A673 (cell line): ENCODE data around the gene CHRNA3.

Source experiments
- EZH2 ChIP-seq: fragments of 200-600 bp; sonication (generic); IDR thresholded peaks from 2 replicates; pipeline ENCODE4 v1.6.1; 2017; ENCODE audit warnings: borderline replicate concordance, low read depth, mild to moderate bottlenecking, mixed read lengths, antibody characterized with exemption, low read length; ENCODE audit not compliant: poor library complexity, severe bottlenecking
- TF ChIP-seq, protein P1 (sequence below): fragments of 300-800, 200-600 bp; sonication (generic); conservative IDR thresholded peaks from 2 replicates; pipeline ENCODE4 v1.5.1; 2017; ENCODE audit warnings: low read depth, mild to moderate bottlenecking, antibody characterized with exemption, low read length, moderate library complexity, mixed read lengths

DNA sequence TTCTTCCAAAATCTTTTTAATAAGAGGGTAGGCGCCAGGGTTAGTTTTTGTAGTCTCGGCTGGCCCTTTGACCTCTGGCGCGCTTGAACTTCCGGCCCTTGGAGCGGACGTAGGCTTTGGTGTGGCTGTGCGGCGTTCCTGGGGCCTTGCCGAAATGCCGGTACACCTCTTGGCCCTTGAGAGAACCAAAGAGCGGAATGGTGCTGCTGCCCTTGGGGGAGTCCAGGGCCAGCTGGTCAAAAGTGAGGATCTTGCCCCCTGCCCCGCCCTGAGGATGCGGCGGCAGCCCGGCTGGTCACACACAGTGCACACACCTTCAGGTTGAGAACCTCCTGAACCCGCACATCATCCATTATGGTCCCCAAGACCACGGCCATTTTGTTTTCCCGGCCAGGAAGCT lies 40.2 kb upstream of the CHRNA3 start:
- TF ChIP-seq, protein P1, sequence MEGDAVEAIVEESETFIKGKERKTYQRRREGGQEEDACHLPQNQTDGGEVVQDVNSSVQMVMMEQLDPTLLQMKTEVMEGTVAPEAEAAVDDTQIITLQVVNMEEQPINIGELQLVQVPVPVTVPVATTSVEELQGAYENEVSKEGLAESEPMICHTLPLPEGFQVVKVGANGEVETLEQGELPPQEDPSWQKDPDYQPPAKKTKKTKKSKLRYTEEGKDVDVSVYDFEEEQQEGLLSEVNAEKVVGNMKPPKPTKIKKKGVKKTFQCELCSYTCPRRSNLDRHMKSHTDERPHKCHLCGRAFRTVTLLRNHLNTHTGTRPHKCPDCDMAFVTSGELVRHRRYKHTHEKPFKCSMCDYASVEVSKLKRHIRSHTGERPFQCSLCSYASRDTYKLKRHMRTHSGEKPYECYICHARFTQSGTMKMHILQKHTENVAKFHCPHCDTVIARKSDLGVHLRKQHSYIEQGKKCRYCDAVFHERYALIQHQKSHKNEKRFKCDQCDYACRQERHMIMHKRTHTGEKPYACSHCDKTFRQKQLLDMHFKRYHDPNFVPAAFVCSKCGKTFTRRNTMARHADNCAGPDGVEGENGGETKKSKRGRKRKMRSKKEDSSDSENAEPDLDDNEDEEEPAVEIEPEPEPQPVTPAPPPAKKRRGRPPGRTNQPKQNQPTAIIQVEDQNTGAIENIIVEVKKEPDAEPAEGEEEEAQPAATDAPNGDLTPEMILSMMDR = no peak
- TF ChIP-seq EZH2 = no peak
